WTC11 (cell line): ENCODE measurements around the gene HILPDA. TPM values are rescaled to one million over a fixed set of nuclear protein-coding genes. Genes with fewer than 3 reads are reported as not detected.

Experiments
- ATAC-seq: fragments of 200-7000 bp; cut with Tn5 transposase; 2 replicates; pipeline ENCODE4 v1.10.0; 2021; ENCODE audit warnings: mild to moderate bottlenecking, moderate library complexity
- CTCF ChIA-PET: fragments of 300-600 bp; sonication (Branson Sonifier 250); formaldehyde crosslinking; loops from one replicate; lab custom pipeline; 2021; ENCODE audit warnings: antibody characterized with exemption; lab: Charles Lee
- POLR2A ChIA-PET: fragments of 350-600 bp; sonication (Branson Sonifier 250); formaldehyde crosslinking; loops from one replicate; lab custom pipeline; 2021; ENCODE audit warnings: antibody characterized with exemption; lab: Charles Lee
- DNase-seq: peaks from one replicate; pipeline ENCODE4 v3.0.0; 2021; ENCODE audit warnings: low spot score
- H3K27ac Mint-ChIP-seq: 2 replicates; pipeline ENCODE4 v1.8.0; 2021; ENCODE audit warnings: mixed read lengths
- H3K27me3 Mint-ChIP-seq: 2 replicates; pipeline ENCODE4 v1.8.0; 2021; ENCODE audit warnings: low read depth, mild to moderate bottlenecking, moderate library complexity, mixed read lengths
- H3K36me3 Mint-ChIP-seq: 2 replicates; pipeline ENCODE4 v1.8.0; 2021; ENCODE audit warnings: mixed read lengths
- H3K4me1 Mint-ChIP-seq: 2 replicates; pipeline ENCODE4 v1.8.0; 2022; ENCODE audit warnings: mixed read lengths
- H3K4me3 Mint-ChIP-seq: 2 replicates; pipeline ENCODE4 v1.8.0; 2021; ENCODE audit warnings: mild to moderate bottlenecking, moderate library complexity, mixed read lengths
- H3K9me3 Mint-ChIP-seq: 2 replicates; pipeline ENCODE4 v1.8.0; 2021; ENCODE audit warnings: mixed read lengths
- ATF3 ChIP-seq: sonication (generic); formaldehyde crosslinking; conservative IDR thresholded peaks from 2 replicates; pipeline ENCODE4 v1.8.1; 2022; ENCODE audit warnings: mild to moderate bottlenecking, missing genetic modification reagents
- ESRRA ChIP-seq: sonication (generic); formaldehyde crosslinking; IDR thresholded peaks from 2 replicates; pipeline ENCODE4 v1.8.1; 2022; ENCODE audit warnings: mild to moderate bottlenecking, missing genetic modification reagents, borderline replicate concordance
- GABPB1 ChIP-seq: sonication (generic); formaldehyde crosslinking; IDR thresholded peaks from 2 replicates; pipeline ENCODE4 v1.8.1; 2023; ENCODE audit warnings: mild to moderate bottlenecking, missing genetic modification reagents
- GTF2I ChIP-seq: fragments of 250-450 bp; sonication (Bioruptor Pico); conservative IDR thresholded peaks from 2 replicates; pipeline ENCODE4 v1.4.0; 2021; ENCODE audit warnings: mild to moderate bottlenecking
- JUN ChIP-seq: sonication (generic); formaldehyde crosslinking; IDR thresholded peaks from 2 replicates; pipeline ENCODE4 v1.8.0; 2023; ENCODE audit warnings: mild to moderate bottlenecking, missing genetic modification reagents
- MAX ChIP-seq: sonication (generic); formaldehyde crosslinking; IDR thresholded peaks from 2 replicates; pipeline ENCODE4 v1.8.0; 2022; ENCODE audit warnings: mild to moderate bottlenecking, missing genetic modification reagents
- MYBL2 ChIP-seq: sonication (generic); formaldehyde crosslinking; IDR thresholded peaks from 2 replicates; pipeline ENCODE4 v1.8.1; 2023; ENCODE audit warnings: mild to moderate bottlenecking, moderate library complexity, missing genetic modification reagents
- PRDM15 ChIP-seq: sonication (generic); formaldehyde crosslinking; IDR thresholded peaks from 2 replicates; pipeline ENCODE4 v1.8.0; 2022; ENCODE audit warnings: missing genetic modification reagents
- total RNA-seq: library from RNA; stranded (reverse); gene quantifications from 3 replicates; pipeline ENCODE4 v1.2.3, GENCODE V29; 2021
- TF ChIP-seq, protein P1 (sequence below): fragments of 250-450 bp; sonication (Bioruptor Pico); IDR thresholded peaks from 2 replicates; pipeline ENCODE4 v1.9.0; 2021; ENCODE audit warnings: mild to moderate bottlenecking, borderline replicate concordance
- TF ChIP-seq, protein P2 (sequence below): sonication (generic); formaldehyde crosslinking; IDR thresholded peaks from 2 replicates; pipeline ENCODE4 v1.8.1; 2023; ENCODE audit warnings: mild to moderate bottlenecking, moderate library complexity, missing genetic modification reagents
- TF ChIP-seq, protein P3 (sequence below): fragments of 250-450 bp; sonication (Bioruptor Pico); IDR thresholded peaks from 2 replicates; pipeline ENCODE4 v1.9.0; 2021; ENCODE audit warnings: mild to moderate bottlenecking
- TF ChIP-seq, protein P4 (sequence below): sonication (generic); formaldehyde crosslinking; IDR thresholded peaks from 2 replicates; pipeline ENCODE4 v1.8.1; 2023; ENCODE audit warnings: mild to moderate bottlenecking, missing genetic modification reagents
- TF ChIP-seq, protein P5 (sequence below): sonication (generic); formaldehyde crosslinking; conservative IDR thresholded peaks from 2 replicates; pipeline ENCODE4 v1.8.1; 2023; ENCODE audit warnings: mild to moderate bottlenecking, low read depth, missing genetic modification reagents, moderate library complexity

The HILPDA gene
- total RNA-seq, 1 experiment from 2014 or later: 28.7 TPM

- Mint-ChIP-seq H3K4me1 (no peaks in the 10 kb centered on the region), H3K36me3 (no peaks in the 10 kb centered on the region), H3K27me3 (peaks cover 5% of the 10 kb centered on the region; the same call in 1 of the 2 replicates), H3K27ac (no peak overlapping the region)
- CTCF ChIA-PET: interaction anchor here (0.9 to 2.2 kb wide), 5 partner anchors 17 to 74 kb away, joined by 3 to 7 read pairs (median 3); no protein-coding TSS in a partner anchor
- TF ChIP-seq MYBL2 (CRISPR knock-in tag): no peak
- TF ChIP-seq, protein P1, sequence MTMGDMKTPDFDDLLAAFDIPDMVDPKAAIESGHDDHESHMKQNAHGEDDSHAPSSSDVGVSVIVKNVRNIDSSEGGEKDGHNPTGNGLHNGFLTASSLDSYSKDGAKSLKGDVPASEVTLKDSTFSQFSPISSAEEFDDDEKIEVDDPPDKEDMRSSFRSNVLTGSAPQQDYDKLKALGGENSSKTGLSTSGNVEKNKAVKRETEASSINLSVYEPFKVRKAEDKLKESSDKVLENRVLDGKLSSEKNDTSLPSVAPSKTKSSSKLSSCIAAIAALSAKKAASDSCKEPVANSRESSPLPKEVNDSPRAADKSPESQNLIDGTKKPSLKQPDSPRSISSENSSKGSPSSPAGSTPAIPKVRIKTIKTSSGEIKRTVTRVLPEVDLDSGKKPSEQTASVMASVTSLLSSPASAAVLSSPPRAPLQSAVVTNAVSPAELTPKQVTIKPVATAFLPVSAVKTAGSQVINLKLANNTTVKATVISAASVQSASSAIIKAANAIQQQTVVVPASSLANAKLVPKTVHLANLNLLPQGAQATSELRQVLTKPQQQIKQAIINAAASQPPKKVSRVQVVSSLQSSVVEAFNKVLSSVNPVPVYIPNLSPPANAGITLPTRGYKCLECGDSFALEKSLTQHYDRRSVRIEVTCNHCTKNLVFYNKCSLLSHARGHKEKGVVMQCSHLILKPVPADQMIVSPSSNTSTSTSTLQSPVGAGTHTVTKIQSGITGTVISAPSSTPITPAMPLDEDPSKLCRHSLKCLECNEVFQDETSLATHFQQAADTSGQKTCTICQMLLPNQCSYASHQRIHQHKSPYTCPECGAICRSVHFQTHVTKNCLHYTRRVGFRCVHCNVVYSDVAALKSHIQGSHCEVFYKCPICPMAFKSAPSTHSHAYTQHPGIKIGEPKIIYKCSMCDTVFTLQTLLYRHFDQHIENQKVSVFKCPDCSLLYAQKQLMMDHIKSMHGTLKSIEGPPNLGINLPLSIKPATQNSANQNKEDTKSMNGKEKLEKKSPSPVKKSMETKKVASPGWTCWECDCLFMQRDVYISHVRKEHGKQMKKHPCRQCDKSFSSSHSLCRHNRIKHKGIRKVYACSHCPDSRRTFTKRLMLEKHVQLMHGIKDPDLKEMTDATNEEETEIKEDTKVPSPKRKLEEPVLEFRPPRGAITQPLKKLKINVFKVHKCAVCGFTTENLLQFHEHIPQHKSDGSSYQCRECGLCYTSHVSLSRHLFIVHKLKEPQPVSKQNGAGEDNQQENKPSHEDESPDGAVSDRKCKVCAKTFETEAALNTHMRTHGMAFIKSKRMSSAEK (CRISPR knock-in tag): no peak
- no peak for TF ChIP-seq PRDM15
- TF ChIP-seq ATF3 (CRISPR knock-in tag): no peak
- TF ChIP-seq, all 79 proteins: peak for 0
- no peak overlapping the region for H3K4me3 Mint-ChIP-seq
- H3K9me3 Mint-ChIP-seq: no peaks in the 10 kb centered on the region
- ATAC-seq (no peak), DNase-seq (no peak)
- POLR2A ChIA-PET: interaction anchor here (1.6 kb wide), 1 partner anchor 78 kb away, joined by 3 read pairs; the partner anchor contains the start of gene RBM28
Measured at GRCh38 chr7:128421384-128421783, 34.3 kb upstream of the HILPDA start.

- H3K4me1 Mint-ChIP-seq: no peaks in the 10 kb centered on the region
- TF ChIP-seq MAX (CRISPR knock-in tag): no peak
- TF ChIP-seq, protein P2, sequence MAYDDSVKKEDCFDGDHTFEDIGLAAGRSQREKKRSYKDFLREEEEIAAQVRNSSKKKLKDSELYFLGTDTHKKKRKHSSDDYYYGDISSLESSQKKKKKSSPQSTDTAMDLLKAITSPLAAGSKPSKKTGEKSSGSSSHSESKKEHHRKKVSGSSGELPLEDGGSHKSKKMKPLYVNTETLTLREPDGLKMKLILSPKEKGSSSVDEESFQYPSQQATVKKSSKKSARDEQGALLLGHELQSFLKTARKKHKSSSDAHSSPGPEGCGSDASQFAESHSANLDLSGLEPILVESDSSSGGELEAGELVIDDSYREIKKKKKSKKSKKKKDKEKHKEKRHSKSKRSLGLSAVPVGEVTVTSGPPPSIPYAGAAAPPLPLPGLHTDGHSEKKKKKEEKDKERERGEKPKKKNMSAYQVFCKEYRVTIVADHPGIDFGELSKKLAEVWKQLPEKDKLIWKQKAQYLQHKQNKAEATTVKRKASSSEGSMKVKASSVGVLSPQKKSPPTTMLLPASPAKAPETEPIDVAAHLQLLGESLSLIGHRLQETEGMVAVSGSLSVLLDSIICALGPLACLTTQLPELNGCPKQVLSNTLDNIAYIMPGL: no peak
- TF ChIP-seq, all 79 proteins: peak for 0
- Mint-ChIP-seq H3K27ac (no peak overlapping the region), H3K27me3 (peaks cover 2% of the 10 kb centered on the region; the same call in 1 of the 2 replicates), H3K9me3 (no peaks in the 10 kb centered on the region), H3K36me3 (no peaks in the 10 kb centered on the region), H3K4me3 (no peak overlapping the region)
- DNase-seq (no peak), ATAC-seq (no peak)
- CTCF ChIA-PET: interaction anchor here (0.9 to 2.2 kb wide), 6 partner anchors 13 to 75 kb away, joined by 3 to 7 read pairs (median 3); no protein-coding TSS in a partner anchor
- POLR2A ChIA-PET: interaction anchor here (1.6 kb wide), 1 partner anchor 78 kb away, joined by 3 read pairs; the partner anchor contains the start of gene RBM28
Measured at GRCh38 chr7:128422037-128422436, 33.6 kb upstream of the HILPDA start.

GRCh38 chr7:128422842-128423241 lies 32.8 kb upstream of the HILPDA start:
- Mint-ChIP-seq H3K36me3 (no peaks in the 10 kb centered on the region), H3K4me3 (no peak overlapping the region), H3K9me3 (no peaks in the 10 kb centered on the region), H3K4me1 (no peaks in the 10 kb centered on the region), H3K27ac (no peak overlapping the region), H3K27me3 (peaks cover 2% of the 10 kb centered on the region; the same call in 1 of the 2 replicates)
- DNase-seq (no peak), ATAC-seq (no peak)
- CTCF ChIA-PET: interaction anchor here (0.5 to 7.1 kb wide), 5 partner anchors 12 to 244 kb away, joined by 3 to 199 read pairs (median 6); no protein-coding TSS in a partner anchor
- POLR2A ChIA-PET: interaction anchor here (1.6 kb wide), 1 partner anchor 79 kb away, joined by 3 read pairs; the partner anchor contains the start of gene RBM28
- TF ChIP-seq, protein P3, sequence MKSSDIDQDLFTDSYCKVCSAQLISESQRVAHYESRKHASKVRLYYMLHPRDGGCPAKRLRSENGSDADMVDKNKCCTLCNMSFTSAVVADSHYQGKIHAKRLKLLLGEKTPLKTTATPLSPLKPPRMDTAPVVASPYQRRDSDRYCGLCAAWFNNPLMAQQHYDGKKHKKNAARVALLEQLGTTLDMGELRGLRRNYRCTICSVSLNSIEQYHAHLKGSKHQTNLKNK: no peak
- TF ChIP-seq ESRRA (CRISPR knock-in tag) (no peak), JUN (CRISPR knock-in tag) (no peak), GTF2I (CRISPR knock-in tag) (no peak), GABPB1 (CRISPR knock-in tag) (no peak)
- TF ChIP-seq, protein P4, sequence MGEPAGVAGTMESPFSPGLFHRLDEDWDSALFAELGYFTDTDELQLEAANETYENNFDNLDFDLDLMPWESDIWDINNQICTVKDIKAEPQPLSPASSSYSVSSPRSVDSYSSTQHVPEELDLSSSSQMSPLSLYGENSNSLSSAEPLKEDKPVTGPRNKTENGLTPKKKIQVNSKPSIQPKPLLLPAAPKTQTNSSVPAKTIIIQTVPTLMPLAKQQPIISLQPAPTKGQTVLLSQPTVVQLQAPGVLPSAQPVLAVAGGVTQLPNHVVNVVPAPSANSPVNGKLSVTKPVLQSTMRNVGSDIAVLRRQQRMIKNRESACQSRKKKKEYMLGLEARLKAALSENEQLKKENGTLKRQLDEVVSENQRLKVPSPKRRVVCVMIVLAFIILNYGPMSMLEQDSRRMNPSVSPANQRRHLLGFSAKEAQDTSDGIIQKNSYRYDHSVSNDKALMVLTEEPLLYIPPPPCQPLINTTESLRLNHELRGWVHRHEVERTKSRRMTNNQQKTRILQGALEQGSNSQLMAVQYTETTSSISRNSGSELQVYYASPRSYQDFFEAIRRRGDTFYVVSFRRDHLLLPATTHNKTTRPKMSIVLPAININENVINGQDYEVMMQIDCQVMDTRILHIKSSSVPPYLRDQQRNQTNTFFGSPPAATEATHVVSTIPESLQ (CRISPR knock-in tag): no peak
- TF ChIP-seq, protein P5, sequence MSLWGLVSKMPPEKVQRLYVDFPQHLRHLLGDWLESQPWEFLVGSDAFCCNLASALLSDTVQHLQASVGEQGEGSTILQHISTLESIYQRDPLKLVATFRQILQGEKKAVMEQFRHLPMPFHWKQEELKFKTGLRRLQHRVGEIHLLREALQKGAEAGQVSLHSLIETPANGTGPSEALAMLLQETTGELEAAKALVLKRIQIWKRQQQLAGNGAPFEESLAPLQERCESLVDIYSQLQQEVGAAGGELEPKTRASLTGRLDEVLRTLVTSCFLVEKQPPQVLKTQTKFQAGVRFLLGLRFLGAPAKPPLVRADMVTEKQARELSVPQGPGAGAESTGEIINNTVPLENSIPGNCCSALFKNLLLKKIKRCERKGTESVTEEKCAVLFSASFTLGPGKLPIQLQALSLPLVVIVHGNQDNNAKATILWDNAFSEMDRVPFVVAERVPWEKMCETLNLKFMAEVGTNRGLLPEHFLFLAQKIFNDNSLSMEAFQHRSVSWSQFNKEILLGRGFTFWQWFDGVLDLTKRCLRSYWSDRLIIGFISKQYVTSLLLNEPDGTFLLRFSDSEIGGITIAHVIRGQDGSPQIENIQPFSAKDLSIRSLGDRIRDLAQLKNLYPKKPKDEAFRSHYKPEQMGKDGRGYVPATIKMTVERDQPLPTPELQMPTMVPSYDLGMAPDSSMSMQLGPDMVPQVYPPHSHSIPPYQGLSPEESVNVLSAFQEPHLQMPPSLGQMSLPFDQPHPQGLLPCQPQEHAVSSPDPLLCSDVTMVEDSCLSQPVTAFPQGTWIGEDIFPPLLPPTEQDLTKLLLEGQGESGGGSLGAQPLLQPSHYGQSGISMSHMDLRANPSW (CRISPR knock-in tag): no peak
